ENCODE measurements around the gene RPS15. TPM values are rescaled to one million over a fixed set of nuclear protein-coding genes. Genes with fewer than 3 reads are reported as not detected.

RPS15 gene
- total and polyA plus RNA-seq, 4 donors: 574 to 2,993 (median 1,933) TPM

DNA sequence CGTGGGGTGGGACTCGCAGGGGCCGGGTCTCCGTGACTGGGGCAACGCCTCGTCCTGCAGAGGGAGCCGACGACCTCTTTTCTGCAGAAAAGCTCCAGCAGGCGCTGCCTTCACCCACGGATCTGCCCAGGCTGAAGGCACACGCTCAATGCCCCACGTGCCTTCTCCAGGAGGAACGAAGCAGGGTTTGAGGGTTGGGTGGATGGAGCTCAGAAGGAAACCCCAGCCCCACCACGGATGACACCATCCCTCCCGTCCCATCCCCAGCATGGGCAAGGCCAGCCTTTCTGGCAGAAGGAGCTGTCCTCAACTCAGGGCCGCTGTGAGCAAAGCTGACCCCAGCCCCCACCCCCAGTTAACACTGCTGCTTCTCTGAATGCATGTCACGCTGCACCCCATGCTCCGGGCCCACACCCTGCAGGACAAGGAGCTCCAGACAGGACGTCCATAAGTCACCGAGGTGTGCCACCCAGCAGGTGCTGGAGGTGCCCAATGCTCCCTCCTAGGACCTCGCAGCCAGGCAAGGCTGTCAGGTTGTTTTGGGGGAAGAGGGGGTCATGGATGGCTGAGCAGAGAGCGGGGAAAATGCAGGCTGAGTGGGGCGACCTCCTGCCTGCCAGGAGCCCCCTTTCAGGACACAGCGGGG is 33.4 kb downstream of the RPS15 start:
- H3K9me3 ChIP-seq (ENCODE audit: control insufficient read depth in 4 of 4, insufficient read depth in 3 of 4, low read length in 3 of 4): peaks cover 0 to 16% (median 0%) of the 10 kb centered on the region in 4 donors
- no peak for ATAC-seq (ENCODE audit: insufficient read depth, low FRiP score)
- peaks cover 8 to 38% (median 29%) of the 10 kb centered on the region in 3 donors for H3K27me3 ChIP-seq (ENCODE audit: control insufficient read depth in 3 of 3, insufficient read depth in 3 of 3, low read length in 2 of 3)
- H3K27ac ChIP-seq (ENCODE audit: low read depth in 1 of 2, low read length in 1 of 2): no peak overlapping the region
- no peak for DNase-seq
- H3K36me3 ChIP-seq (ENCODE audit: control insufficient read depth in 4 of 4, insufficient read depth in 4 of 4, low read length in 4 of 4): peaks cover 0 to 19% (median 5%) of the 10 kb centered on the region in 4 donors
- 24 to 25% methylated on average over 24 of the region's 24 CpGs for WGBS, 2 donors
- TF ChIP-seq, protein P1, sequence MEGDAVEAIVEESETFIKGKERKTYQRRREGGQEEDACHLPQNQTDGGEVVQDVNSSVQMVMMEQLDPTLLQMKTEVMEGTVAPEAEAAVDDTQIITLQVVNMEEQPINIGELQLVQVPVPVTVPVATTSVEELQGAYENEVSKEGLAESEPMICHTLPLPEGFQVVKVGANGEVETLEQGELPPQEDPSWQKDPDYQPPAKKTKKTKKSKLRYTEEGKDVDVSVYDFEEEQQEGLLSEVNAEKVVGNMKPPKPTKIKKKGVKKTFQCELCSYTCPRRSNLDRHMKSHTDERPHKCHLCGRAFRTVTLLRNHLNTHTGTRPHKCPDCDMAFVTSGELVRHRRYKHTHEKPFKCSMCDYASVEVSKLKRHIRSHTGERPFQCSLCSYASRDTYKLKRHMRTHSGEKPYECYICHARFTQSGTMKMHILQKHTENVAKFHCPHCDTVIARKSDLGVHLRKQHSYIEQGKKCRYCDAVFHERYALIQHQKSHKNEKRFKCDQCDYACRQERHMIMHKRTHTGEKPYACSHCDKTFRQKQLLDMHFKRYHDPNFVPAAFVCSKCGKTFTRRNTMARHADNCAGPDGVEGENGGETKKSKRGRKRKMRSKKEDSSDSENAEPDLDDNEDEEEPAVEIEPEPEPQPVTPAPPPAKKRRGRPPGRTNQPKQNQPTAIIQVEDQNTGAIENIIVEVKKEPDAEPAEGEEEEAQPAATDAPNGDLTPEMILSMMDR (IDR thresholded peaks at IDR 0.05; ENCODE audit: control extremely low read depth, extremely low read depth): no peak
- H3K9ac ChIP-seq (ENCODE audit: insufficient read depth in 1 of 2, low read length in 2 of 2): no peak overlapping the region
- peaks cover 0 to 42% (median 11%) of the 10 kb centered on the region in 5 donors for H3K4me1 ChIP-seq (ENCODE audit: control insufficient read depth in 5 of 5, insufficient read depth in 5 of 5, low read length in 5 of 5)
- H3K4me3 ChIP-seq: no peak overlapping the region

DNA sequence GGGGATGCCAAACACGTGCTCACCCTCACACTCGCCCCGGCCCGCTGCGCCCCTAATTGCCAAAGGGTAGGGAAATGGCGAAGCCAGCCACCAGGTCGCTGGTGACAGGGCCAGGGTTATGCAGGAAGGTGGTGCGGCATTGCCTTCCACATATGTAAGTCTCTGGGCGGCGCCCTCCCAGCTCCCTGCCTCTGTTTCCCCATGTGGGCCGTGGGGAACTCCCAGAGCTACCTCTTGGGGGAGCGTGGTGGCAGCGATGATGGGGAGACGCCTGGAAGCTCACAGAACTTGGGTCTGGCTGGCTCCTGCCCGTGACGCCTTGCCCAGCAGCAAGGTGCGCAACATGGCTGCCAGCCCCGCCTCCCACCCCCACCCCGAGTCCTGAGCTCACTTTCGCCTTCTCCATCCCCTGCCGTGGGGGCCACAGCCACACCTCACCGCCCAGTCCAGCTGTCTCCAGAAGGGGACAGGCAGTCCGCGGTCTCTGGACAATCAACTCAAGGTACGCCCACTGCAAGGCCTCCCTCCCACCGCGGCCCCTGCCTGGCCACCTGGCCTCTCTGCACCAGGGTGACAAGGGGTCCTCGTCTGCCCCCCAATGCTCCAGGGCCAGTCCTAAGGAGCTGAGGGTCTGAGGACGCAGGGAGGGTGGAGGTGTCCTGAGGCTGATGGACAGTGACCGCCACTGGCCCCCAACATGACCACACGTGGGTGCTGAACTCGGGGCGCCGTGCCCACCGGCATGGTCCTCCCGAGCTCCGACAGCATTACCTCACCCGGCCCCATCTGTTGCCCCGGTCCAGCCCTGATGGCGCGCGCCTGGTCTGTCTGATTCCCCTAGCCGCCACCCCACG is 34.3 kb downstream of the RPS15 start:
- no peak for ATAC-seq (ENCODE audit: insufficient read depth, low FRiP score)
- Histone ChIP-seq H3K9me3 (ENCODE audit: control insufficient read depth in 4 of 4, insufficient read depth in 3 of 4, low read length in 3 of 4) (peaks cover 0 to 11% (median 0%) of the 10 kb centered on the region in 4 donors), H3K27me3 (ENCODE audit: control insufficient read depth in 3 of 3, insufficient read depth in 3 of 3, low read length in 2 of 3) (peaks cover 1 to 38% (median 29%) of the 10 kb centered on the region in 3 donors), H3K36me3 (ENCODE audit: control insufficient read depth in 4 of 4, insufficient read depth in 4 of 4, low read length in 4 of 4) (peaks cover 0 to 19% (median 5%) of the 10 kb centered on the region in 4 donors), H3K4me1 (ENCODE audit: control insufficient read depth in 5 of 5, insufficient read depth in 5 of 5, low read length in 5 of 5) (peaks cover 0 to 35% (median 11%) of the 10 kb centered on the region in 5 donors), H3K4me3 (no peak overlapping the region), H3K27ac (ENCODE audit: low read depth in 1 of 2, low read length in 1 of 2) (no peak overlapping the region), H3K9ac (ENCODE audit: insufficient read depth in 1 of 2, low read length in 2 of 2) (no peak overlapping the region)
- WGBS, 2 donors: 48 to 65% methylated on average over 40 to 44 of the region's 44 CpGs
- TF ChIP-seq, protein P1 (IDR thresholded peaks at IDR 0.05; ENCODE audit: control extremely low read depth, extremely low read depth): no peak
- DNase-seq: no peak

GRCh38 chr19:1473085-1473851 is 35.1 kb downstream of the RPS15 start:
- Histone ChIP-seq H3K27me3 (ENCODE audit: control insufficient read depth in 3 of 3, insufficient read depth in 3 of 3, low read length in 2 of 3) (peaks cover 0 to 36% (median 28%) of the 10 kb centered on the region in 3 donors), H3K4me1 (ENCODE audit: control insufficient read depth in 5 of 5, insufficient read depth in 5 of 5, low read length in 5 of 5) (peaks cover 0 to 27% (median 11%) of the 10 kb centered on the region in 5 donors), H3K4me3 (no peak overlapping the region), H3K36me3 (ENCODE audit: control insufficient read depth in 4 of 4, insufficient read depth in 4 of 4, low read length in 4 of 4) (peaks cover 0 to 19% (median 5%) of the 10 kb centered on the region in 4 donors), H3K9me3 (ENCODE audit: control insufficient read depth in 4 of 4, insufficient read depth in 3 of 4, low read length in 3 of 4) (peaks cover 0 to 8% (median 0%) of the 10 kb centered on the region in 4 donors), H3K27ac (ENCODE audit: low read depth in 1 of 2, low read length in 1 of 2) (no peak overlapping the region), H3K9ac (ENCODE audit: insufficient read depth in 1 of 2, low read length in 2 of 2) (no peak overlapping the region)
- WGBS, 2 donors: 69 to 83% methylated on average over 20 of the region's 20 CpGs
- TF ChIP-seq, protein P1 (IDR thresholded peaks at IDR 0.05; ENCODE audit: control extremely low read depth, extremely low read depth): no peak
- ATAC-seq (ENCODE audit: insufficient read depth, low FRiP score): no peak
- DNase-seq: no peak

All from lung (tissue), 12 donors.